A549 (cell line): ENCODE results near the gene CAND2. TPM values are rescaled to one million over a fixed set of nuclear protein-coding genes. Genes with fewer than 3 reads are reported as not detected.
A peak's percentile ranks its signal among the peaks of the same experiment; 100 is the strongest.

Source experiments
- ATAC-seq, 2 experiments: fragments of 200-7000 bp in 1 of 2; fragments of >200 bp in 1 of 2; cut with Nextera tagmentation in 1 of 2; cut with Tn5 transposase in 1 of 2; 3 replicates each; pipeline versions ENCODE4 v1.8.0 to v1.9.1; 2018 to 2020; ENCODE audit warnings: mild to moderate bottlenecking in 1 of 2, moderate library complexity in 1 of 2
- CTCF ChIA-PET: fragments of 300-600 bp; sonication (Branson Sonifier 250); formaldehyde crosslinking; extraction: SDS; loops from one replicate; lab custom pipeline; 2021; ENCODE audit warnings: antibody characterized with exemption, inconsistent platforms; lab: Yijun Ruan, JAX
- POLR2A ChIA-PET: fragments of 350-600 bp; formaldehyde crosslinking; extraction: SDS; loops from one replicate; lab custom pipeline; 2021; ENCODE audit warnings: antibody characterized with exemption, inconsistent platforms; lab: Yijun Ruan, JAX
- DNase-seq, 2 experiments: peaks; one replicate each; pipeline versions ENCODE4 v3.0.0 to v3.0.0-alpha.2; 2011 to 2016; ENCODE audit warnings: low read depth in 1 of 2, low spot score in 1 of 2
- FAIRE-seq: peaks from 2 replicates; lab custom pipeline; 2011; peaks lifted over from hg19 to GRCh38; lab: Jason Lieb, UNC
- H3K27ac ChIP-seq, 2 experiments: fragments of >200 bp; sonication (Bioruptor Twin); formaldehyde crosslinking; 3 replicates each; pipeline ENCODE4 v1.5.1; 2016 to 2017
- H3K4me1 ChIP-seq: fragments of >200 bp; sonication (Bioruptor Twin); formaldehyde crosslinking; 3 replicates; pipeline ENCODE4 v1.6.1; 2016
- H3K4me2 ChIP-seq: fragments of >200 bp; sonication (Bioruptor Twin); formaldehyde crosslinking; 3 replicates; pipeline ENCODE4 v1.6.1; 2016
- H3K4me3 ChIP-seq: fragments of >200 bp; sonication (Bioruptor Twin); formaldehyde crosslinking; 3 replicates; pipeline ENCODE4 v1.5.1; 2016
- H3K9me3 ChIP-seq: fragments of >200 bp; sonication (Bioruptor Twin); formaldehyde crosslinking; 3 replicates; pipeline ENCODE4 v1.6.1; 2016
- BHLHE40 ChIP-seq: IDR thresholded peaks from 2 replicates; pipeline ENCODE4 v1.6.1; 2012; ENCODE audit warnings: low read depth, low read length, inconsistent platforms
- CEBPB ChIP-seq, 2 experiments: fragments of >200 bp in 1 of 2; sonication (Bioruptor Twin) in 1 of 2; formaldehyde crosslinking in 1 of 2; IDR thresholded peaks; 2 replicates each; pipeline ENCODE4 v1.6.1; 2012 to 2016
- CHD4 ChIP-seq: fragments of 200-600 bp; sonication (generic); IDR thresholded peaks from 2 replicates; pipeline ENCODE4 v1.6.1; 2016; ENCODE audit warnings: antibody characterized with exemption, mild to moderate bottlenecking, borderline replicate concordance
- CTCF ChIP-seq: fragments of >200 bp; sonication (Bioruptor Twin); formaldehyde crosslinking; IDR thresholded peaks from 3 replicates; pipeline ENCODE4 v1.5.1; 2016
- EHMT2 ChIP-seq: fragments of 200-600 bp; sonication (generic); IDR thresholded peaks from 2 replicates; pipeline ENCODE4 v1.6.1; 2016; ENCODE audit warnings: antibody characterized with exemption, low read depth, mild to moderate bottlenecking, moderate library complexity
- FOSB ChIP-seq: fragments of 250-450 bp; sonication (Bioruptor Pico); IDR thresholded peaks from 2 replicates; pipeline ENCODE4 v1.5.0; 2020; ENCODE audit warnings: mild to moderate bottlenecking, moderate library complexity
- FOSL2 ChIP-seq, 2 experiments: fragments of 450-650 bp in 1 of 2; fragments of >200 bp in 1 of 2; sonication (Bioruptor Twin) in 1 of 2; formaldehyde crosslinking; IDR thresholded peaks; 2 replicates each; pipeline versions ENCODE4 v1.5.0 to v1.6.1; 2016 to 2020; ENCODE audit warnings: mild to moderate bottlenecking in 1 of 2, moderate library complexity in 1 of 2
- FOXS1 ChIP-seq: fragments of 250-450 bp; sonication (Bioruptor Pico); IDR thresholded peaks from 2 replicates; pipeline ENCODE4 v1.5.0; 2020; ENCODE audit warnings: mild to moderate bottlenecking, moderate library complexity
- HOXA7 ChIP-seq: fragments of 250-450 bp; sonication (Bioruptor Pico); IDR thresholded peaks from 2 replicates; pipeline ENCODE4 v1.5.0; 2020; ENCODE audit warnings: mild to moderate bottlenecking, moderate library complexity
- HOXB13 ChIP-seq: fragments of 250-450 bp; sonication (Bioruptor Pico); IDR thresholded peaks from 2 replicates; pipeline ENCODE4 v1.5.0; 2020; ENCODE audit warnings: low read depth, mild to moderate bottlenecking, moderate library complexity
- KDM5A ChIP-seq: fragments of 200-600 bp; sonication (generic); IDR thresholded peaks from 2 replicates; pipeline ENCODE4 v1.6.1; 2016; ENCODE audit warnings: antibody characterized with exemption, mild to moderate bottlenecking
- MAFK ChIP-seq: fragments of 450-650 bp; IDR thresholded peaks from 2 replicates; pipeline ENCODE4 v1.6.1; 2014; ENCODE audit not compliant: partially characterized antibody
- NFE2L2 ChIP-seq: fragments of 150-350 bp; conservative IDR thresholded peaks from 2 replicates; pipeline ENCODE4 v1.6.1; 2014; ENCODE audit warnings: low read length
- POLR2A ChIP-seq: IDR thresholded peaks from 2 replicates; pipeline ENCODE4 v1.6.1; 2012; ENCODE audit warnings: mild to moderate bottlenecking, low read length
- POLR2AphosphoS2 ChIP-seq: conservative IDR thresholded peaks from 2 replicates; pipeline ENCODE4 v1.6.1; 2012; ENCODE audit warnings: low read length, improper control_type of control experiment, inconsistent platforms
- RCOR1 ChIP-seq: fragments of 150-350 bp; IDR thresholded peaks from 2 replicates; pipeline ENCODE4 v1.6.1; 2014; ENCODE audit warnings: antibody characterized with exemption, low read length, low read depth
- SREBF2 ChIP-seq: fragments of 450-650 bp; IDR thresholded peaks from 2 replicates; pipeline ENCODE4 v1.6.1; 2014; ENCODE audit warnings: mild to moderate bottlenecking, moderate library complexity
- WGBS: methylation state at CpG from one replicate; pipeline ENCODE4 v1.1.6; 2017; ENCODE audit errors: missing lambda C conversion rate; 5-methylcytosine and 5-hydroxymethylcytosine counted together
- polyA plus RNA-seq, 4 experiments: library from polyadenylated mRNA; depleted of rRNA in 3 of 4; stranded (reverse); fragments of >200 nt; fragmentation: RNase III in 1 of 4; extraction: RNeasy Plus Mini Kit Qiagen cat#74134 plus additional on column Dnase treatment in 1 of 4; gene quantifications; 2 replicates in 3 of 4; 3 replicates in 1 of 4; pipeline ENCODE4 v1.2.3, GENCODE V29; 2011 to 2017
- TF ChIP-seq, protein P1 (sequence below): fragments of >200 bp; sonication (Bioruptor Twin); formaldehyde crosslinking; IDR thresholded peaks from 2 replicates; pipeline ENCODE4 v1.6.1; 2016
- TF ChIP-seq, protein P2 (sequence below): IDR thresholded peaks from 2 replicates; pipeline ENCODE4 v1.6.1; 2012

CAND2 gene
- polyA plus RNA-seq, 2 of the 4 experiments (the other 2 are of a cell fraction) = 0.72 to 0.84 TPM

DNA sequence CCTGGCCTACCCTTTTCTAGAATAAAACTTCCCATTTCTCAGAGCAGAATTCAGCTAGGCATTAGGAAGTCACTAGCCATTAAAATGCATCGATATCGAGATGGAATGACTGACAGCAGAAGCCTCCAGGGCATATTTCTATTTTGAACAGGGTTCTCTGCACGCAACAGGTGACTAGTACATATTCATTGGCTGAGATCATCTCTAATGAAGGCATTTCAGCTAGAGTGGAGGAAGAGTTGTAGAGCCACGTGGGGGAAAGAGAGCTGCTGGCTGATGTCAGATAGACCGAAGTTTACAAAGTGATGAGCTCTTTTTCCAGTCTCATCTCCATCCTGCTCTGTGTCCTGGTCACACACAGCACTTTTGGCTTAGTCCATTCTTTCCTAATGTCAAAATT, 44.9 kb upstream of the CAND2 start:
- DNase-seq = peak in 1 of 2 experiments; percentile 28
- peak in 1 of 2 experiments; percentile 27; a peak in 3 of 6 replicates for ATAC-seq

GRCh38 chr3:12752102-12752501, 44.4 kb upstream of the CAND2 start:
- no peaks in the 10 kb centered on the region for H3K9me3 ChIP-seq
- no peak for ATAC-seq
- H3K27ac ChIP-seq = peak overlapping the region in 1 of 2 experiments; percentile 90; a peak in 2 of 6 replicates
- no peak for DNase-seq
- CTCF ChIA-PET = interaction anchor here (0.6 to 1.7 kb wide), 3 partner anchors 32 to 90 kb away, joined by 3 to 8 read pairs (median 4); no protein-coding TSS in a partner anchor
- no peak for FAIRE-seq
- H3K4me2 ChIP-seq = no peak overlapping the region
- H3K4me3 ChIP-seq = no peak overlapping the region
- TF ChIP-seq, protein P1, sequence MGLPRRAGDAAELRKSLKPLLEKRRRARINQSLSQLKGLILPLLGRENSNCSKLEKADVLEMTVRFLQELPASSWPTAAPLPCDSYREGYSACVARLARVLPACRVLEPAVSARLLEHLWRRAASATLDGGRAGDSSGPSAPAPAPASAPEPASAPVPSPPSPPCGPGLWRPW = no peak
- no peak for TF ChIP-seq CHD4
- no peak for TF ChIP-seq HOXB13 (CRISPR knock-in tag)
- TF ChIP-seq FOXS1 = no peak
- TF ChIP-seq FOSL2 (IDR thresholded peaks at IDR 0.05) = no peak
- TF ChIP-seq FOSL2 (CRISPR knock-in tag; IDR thresholded peaks at IDR 0.05) = no peak
- TF ChIP-seq, protein P2, sequence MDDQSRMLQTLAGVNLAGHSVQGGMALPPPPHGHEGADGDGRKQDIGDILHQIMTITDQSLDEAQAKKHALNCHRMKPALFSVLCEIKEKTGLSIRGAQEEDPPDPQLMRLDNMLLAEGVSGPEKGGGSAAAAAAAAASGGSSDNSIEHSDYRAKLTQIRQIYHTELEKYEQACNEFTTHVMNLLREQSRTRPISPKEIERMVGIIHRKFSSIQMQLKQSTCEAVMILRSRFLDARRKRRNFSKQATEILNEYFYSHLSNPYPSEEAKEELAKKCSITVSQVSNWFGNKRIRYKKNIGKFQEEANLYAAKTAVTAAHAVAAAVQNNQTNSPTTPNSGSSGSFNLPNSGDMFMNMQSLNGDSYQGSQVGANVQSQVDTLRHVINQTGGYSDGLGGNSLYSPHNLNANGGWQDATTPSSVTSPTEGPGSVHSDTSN = no peak
- TF ChIP-seq KDM5A = no peak
- no peak for TF ChIP-seq HOXA7
- TF ChIP-seq POLR2A = no peak
- TF ChIP-seq EHMT2 = no peak
- TF ChIP-seq SREBF2 = no peak
- TF ChIP-seq BHLHE40 = no peak
- no peak for TF ChIP-seq CEBPB (IDR thresholded peaks at IDR 0.05)
- no peak for TF ChIP-seq RCOR1
- TF ChIP-seq, all 56 proteins: peak for 0
- WGBS = 41% methylated on average over 3 of the region's 3 CpGs
- POLR2A ChIA-PET = interaction anchor here (1.4 kb wide), 1 partner anchor 11 kb away, joined by 4 read pairs; no protein-coding TSS in a partner anchor
- H3K4me1 ChIP-seq = peaks cover 32% of the 10 kb centered on the region

More for the DNA sequence above, 44.9 kb upstream of the CAND2 start:
- CTCF ChIA-PET = interaction anchor here (0.6 to 1.7 kb wide), 5 partner anchors 9 to 91 kb away, joined by 3 to 8 read pairs (median 4); no protein-coding TSS in a partner anchor
- POLR2A ChIA-PET = interaction anchor here (1.4 kb wide), 1 partner anchor 12 kb away, joined by 4 read pairs; no protein-coding TSS in a partner anchor
- Histone ChIP-seq H3K27ac (peak overlapping the region in 1 of 2 experiments; percentile 90; a peak in 3 of 6 replicates), H3K4me1 (peaks cover 32% of the 10 kb centered on the region), H3K4me2 (no peak overlapping the region), H3K9me3 (no peaks in the 10 kb centered on the region), H3K4me3 (no peak overlapping the region)
- 57% methylated on average over 5 of the region's 5 CpGs for WGBS
- TF ChIP-seq POLR2AphosphoS2 (no peak), NFE2L2 (no peak), CTCF (no peak), FOSB (CRISPR knock-in tag) (no peak)
- FAIRE-seq = no peak

- ChIA-PET POLR2A (interaction anchor here (1.4 kb wide), 1 partner anchor 10 kb away, joined by 4 read pairs; no protein-coding TSS in a partner anchor), CTCF (interaction anchor here (0.6 to 1.7 kb wide), 4 partner anchors 9 to 89 kb away, joined by 3 to 4 read pairs (median 4); no protein-coding TSS in a partner anchor)
- Histone ChIP-seq H3K9me3 (no peaks in the 10 kb centered on the region), H3K4me3 (no peak overlapping the region), H3K27ac (peak overlapping the region in 1 of 2 experiments; percentile 90; a peak in 3 of 6 replicates), H3K4me2 (no peak overlapping the region), H3K4me1 (peaks cover 32% of the 10 kb centered on the region)
- FAIRE-seq (no peak), DNase-seq (peak in 1 of 2 experiments; percentile 32), ATAC-seq (peak; percentile 51; a peak in 3 of 6 replicates)
- 48% methylated on average over 2 of the region's 2 CpGs for WGBS
- no peak for TF ChIP-seq EHMT2
- TF ChIP-seq MAFK = peak; percentile 100
Measured at GRCh38 chr3:12752809-12753208, 43.7 kb upstream of the CAND2 start.
